DND-41 (cell line): ENCODE data around the gene COL23A1.
"Not testable (repeated sequence)": the region's sequence is repeated elsewhere in the genome, so short reads cannot be mapped to it uniquely, and the experiment has no call there.

Experiments
- EZH2 ChIP-seq: IDR thresholded peaks from 3 replicates; pipeline ENCODE4 v1.6.1; 2012; ENCODE audit warnings: borderline replicate concordance, low read depth, mild to moderate bottlenecking, moderate library complexity, low read length, inconsistent platforms; ENCODE audit not compliant: severe bottlenecking
- TF ChIP-seq, protein P1 (sequence below): IDR thresholded peaks from 2 replicates; pipeline ENCODE4 v1.5.1; 2012; ENCODE audit warnings: borderline replicate concordance, low read length, moderate library complexity, mild to moderate bottlenecking; ENCODE audit not compliant: poor library complexity, severe bottlenecking; ENCODE audit errors: extremely low read depth

DNA sequence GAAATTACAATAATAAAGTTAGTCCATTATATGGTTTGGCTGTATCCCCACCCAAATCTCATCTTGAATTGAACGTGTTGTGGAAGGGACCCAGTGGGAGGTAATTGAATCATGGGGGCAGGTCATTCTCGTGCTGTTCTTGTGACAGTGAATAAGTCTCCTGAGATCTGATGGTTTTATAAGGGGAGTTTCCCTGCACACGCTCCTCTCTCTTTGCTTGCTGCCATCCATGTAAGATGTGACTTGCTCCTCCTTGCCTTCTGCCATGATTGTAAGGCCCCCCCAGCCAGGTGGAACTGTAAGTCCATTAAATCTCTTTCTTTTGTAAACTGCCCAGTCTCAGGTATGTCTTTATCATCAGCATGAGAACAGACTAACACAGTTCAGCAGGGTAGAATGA is 220.7 kb downstream of the COL23A1 start:
- TF ChIP-seq, protein P1, sequence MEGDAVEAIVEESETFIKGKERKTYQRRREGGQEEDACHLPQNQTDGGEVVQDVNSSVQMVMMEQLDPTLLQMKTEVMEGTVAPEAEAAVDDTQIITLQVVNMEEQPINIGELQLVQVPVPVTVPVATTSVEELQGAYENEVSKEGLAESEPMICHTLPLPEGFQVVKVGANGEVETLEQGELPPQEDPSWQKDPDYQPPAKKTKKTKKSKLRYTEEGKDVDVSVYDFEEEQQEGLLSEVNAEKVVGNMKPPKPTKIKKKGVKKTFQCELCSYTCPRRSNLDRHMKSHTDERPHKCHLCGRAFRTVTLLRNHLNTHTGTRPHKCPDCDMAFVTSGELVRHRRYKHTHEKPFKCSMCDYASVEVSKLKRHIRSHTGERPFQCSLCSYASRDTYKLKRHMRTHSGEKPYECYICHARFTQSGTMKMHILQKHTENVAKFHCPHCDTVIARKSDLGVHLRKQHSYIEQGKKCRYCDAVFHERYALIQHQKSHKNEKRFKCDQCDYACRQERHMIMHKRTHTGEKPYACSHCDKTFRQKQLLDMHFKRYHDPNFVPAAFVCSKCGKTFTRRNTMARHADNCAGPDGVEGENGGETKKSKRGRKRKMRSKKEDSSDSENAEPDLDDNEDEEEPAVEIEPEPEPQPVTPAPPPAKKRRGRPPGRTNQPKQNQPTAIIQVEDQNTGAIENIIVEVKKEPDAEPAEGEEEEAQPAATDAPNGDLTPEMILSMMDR, result not testable (repeated sequence)
- TF ChIP-seq EZH2, result not testable (repeated sequence)
